Muscle layer of colon (tissue), 2 donors: Measurements from ENCODE around the gene SGCD.

Experiments
- H3K27ac ChIP-seq: one replicate; pipeline ENCODE4 v1.7.0; 2013; ENCODE audit warnings: low read depth, mild to moderate bottlenecking, low read length, moderate library complexity
- H3K27me3 ChIP-seq, 2 donors: one replicate each; pipeline ENCODE4 v1.7.0; 2013; ENCODE audit warnings: low read length in 2 of 2, mild to moderate bottlenecking in 2 of 2; ENCODE audit not compliant: insufficient read depth in 2 of 2, control insufficient read depth in 1 of 2
- H3K36me3 ChIP-seq: one replicate; pipeline ENCODE4 v1.7.0; 2013; ENCODE audit warnings: mild to moderate bottlenecking, low read length; ENCODE audit not compliant: insufficient read depth
- H3K4me1 ChIP-seq: one replicate; pipeline ENCODE4 v1.7.0; 2013; ENCODE audit warnings: mild to moderate bottlenecking, low read length; ENCODE audit not compliant: insufficient read depth
- H3K4me3 ChIP-seq, 2 donors: one replicate each; pipeline ENCODE4 v1.7.0; 2013; ENCODE audit warnings: low read length in 2 of 2, low read depth in 1 of 2, mild to moderate bottlenecking in 1 of 2, moderate library complexity in 1 of 2
- H3K9ac ChIP-seq: one replicate; pipeline ENCODE4 v1.7.0; 2013; ENCODE audit warnings: low read length
- H3K9me3 ChIP-seq: one replicate; pipeline ENCODE4 v1.7.0; 2013; ENCODE audit warnings: mild to moderate bottlenecking, low read length
- donor health status: abdominal sarcoma.
- donor health status: Adenocarcinoma of cecum.

Gene SGCD

GRCh38 chr5:156361436-156362109, 34.6 kb downstream of the SGCD start:
- no peaks in the 10 kb centered on the region for H3K36me3 ChIP-seq
- no peaks in the 10 kb centered on the region for H3K4me1 ChIP-seq
- H3K27ac ChIP-seq: no peak overlapping the region
- H3K27me3 ChIP-seq: no peaks in the 10 kb centered on the region
- no peak overlapping the region for H3K9ac ChIP-seq
- H3K4me3 ChIP-seq: no peak overlapping the region
- H3K9me3 ChIP-seq: no peaks in the 10 kb centered on the region

GRCh38 chr5:156363861-156364260, 36.9 kb downstream of the SGCD start:
- Histone ChIP-seq H3K9ac (no peak overlapping the region), H3K4me3 (no peak overlapping the region), H3K4me1 (no peaks in the 10 kb centered on the region), H3K27me3 (no peaks in the 10 kb centered on the region), H3K36me3 (no peaks in the 10 kb centered on the region), H3K9me3 (no peaks in the 10 kb centered on the region), H3K27ac (no peak overlapping the region)

- no peak overlapping the region for H3K4me3 ChIP-seq
- H3K27ac ChIP-seq: no peak overlapping the region
- H3K36me3 ChIP-seq: no peaks in the 10 kb centered on the region
- no peak overlapping the region for H3K9ac ChIP-seq
- no peaks in the 10 kb centered on the region for H3K4me1 ChIP-seq
- H3K27me3 ChIP-seq: no peaks in the 10 kb centered on the region
- no peaks in the 10 kb centered on the region for H3K9me3 ChIP-seq
Measured at GRCh38 chr5:156366521-156366920, 39.6 kb downstream of the SGCD start.

- Histone ChIP-seq H3K9ac (no peak overlapping the region), H3K27ac (no peak overlapping the region), H3K27me3 (no peaks in the 10 kb centered on the region), H3K4me1 (no peaks in the 10 kb centered on the region), H3K9me3 (no peaks in the 10 kb centered on the region), H3K36me3 (no peaks in the 10 kb centered on the region), H3K4me3 (no peak overlapping the region)
Measured at GRCh38 chr5:156367597-156367996, 40.6 kb downstream of the SGCD start.

GRCh38 chr5:156375895-156376495, 49.0 kb downstream of the SGCD start:
- H3K36me3 ChIP-seq: no peaks in the 10 kb centered on the region
- H3K9me3 ChIP-seq: no peaks in the 10 kb centered on the region
- no peak overlapping the region for H3K27ac ChIP-seq
- no peaks in the 10 kb centered on the region for H3K27me3 ChIP-seq
- no peak overlapping the region for H3K9ac ChIP-seq
- no peak overlapping the region for H3K4me3 ChIP-seq
- peaks cover 3% of the 10 kb centered on the region for H3K4me1 ChIP-seq

- Histone ChIP-seq H3K9me3 (no peaks in the 10 kb centered on the region), H3K36me3 (no peaks in the 10 kb centered on the region), H3K4me1 (peaks cover 3% of the 10 kb centered on the region), H3K27me3 (no peaks in the 10 kb centered on the region), H3K27ac (no peak overlapping the region), H3K9ac (no peak overlapping the region), H3K4me3 (no peak overlapping the region)
Measured at GRCh38 chr5:156376751-156377150, 49.8 kb downstream of the SGCD start.

GRCh38 chr5:156378159-156378558, 51.2 kb downstream of the SGCD start:
- Histone ChIP-seq H3K4me3 (no peak overlapping the region), H3K4me1 (peaks cover 7% of the 10 kb centered on the region), H3K27ac (no peak overlapping the region), H3K9me3 (no peaks in the 10 kb centered on the region), H3K9ac (no peak overlapping the region), H3K27me3 (no peaks in the 10 kb centered on the region), H3K36me3 (no peaks in the 10 kb centered on the region)

- peaks cover 5% of the 10 kb centered on the region for H3K4me1 ChIP-seq
- H3K27ac ChIP-seq: no peak overlapping the region
- H3K36me3 ChIP-seq: no peaks in the 10 kb centered on the region
- H3K9me3 ChIP-seq: no peaks in the 10 kb centered on the region
- H3K27me3 ChIP-seq: no peaks in the 10 kb centered on the region
- no peak overlapping the region for H3K9ac ChIP-seq
- no peak overlapping the region for H3K4me3 ChIP-seq
Measured at GRCh38 chr5:156379206-156379605, 52.2 kb downstream of the SGCD start.

GRCh38 chr5:156380848-156381247, 53.9 kb downstream of the SGCD start:
- no peak overlapping the region for H3K4me3 ChIP-seq
- H3K9me3 ChIP-seq: no peaks in the 10 kb centered on the region
- H3K9ac ChIP-seq: no peak overlapping the region
- no peaks in the 10 kb centered on the region for H3K27me3 ChIP-seq
- no peak overlapping the region for H3K27ac ChIP-seq
- peaks cover 4% of the 10 kb centered on the region for H3K4me1 ChIP-seq
- H3K36me3 ChIP-seq: no peaks in the 10 kb centered on the region

GRCh38 chr5:156383510-156384265, 56.7 kb downstream of the SGCD start:
- H3K4me3 ChIP-seq: no peak overlapping the region
- no peaks in the 10 kb centered on the region for H3K27me3 ChIP-seq
- H3K9ac ChIP-seq: no peak overlapping the region
- peaks cover 4% of the 10 kb centered on the region for H3K4me1 ChIP-seq
- no peaks in the 10 kb centered on the region for H3K9me3 ChIP-seq
- no peaks in the 10 kb centered on the region for H3K36me3 ChIP-seq
- H3K27ac ChIP-seq: no peak overlapping the region

GRCh38 chr5:156385416-156385815, 58.5 kb downstream of the SGCD start:
- Histone ChIP-seq H3K9ac (no peak overlapping the region), H3K36me3 (no peaks in the 10 kb centered on the region), H3K9me3 (no peaks in the 10 kb centered on the region), H3K4me1 (peaks cover 4% of the 10 kb centered on the region), H3K27ac (no peak overlapping the region), H3K27me3 (no peaks in the 10 kb centered on the region), H3K4me3 (no peak overlapping the region)
